OCI-LY1 (cell line): ENCODE measurements around the gene ZNF451.

ENCODE experiments used
- CTCF ChIP-seq: fragments of 200-600 bp; sonication (generic), shearing (Covaris generic); IDR thresholded peaks from 2 replicates; pipeline ENCODE4 v1.5.1; 2017; ENCODE audit warnings: mild to moderate bottlenecking, antibody characterized with exemption, low read length, moderate library complexity, mixed read lengths
- EZH2 ChIP-seq: fragments of 200-600 bp; sonication (generic), shearing (Covaris generic); IDR thresholded peaks from 2 replicates; pipeline ENCODE4 v1.8.0; 2017; ENCODE audit warnings: borderline replicate concordance, mixed run types, mild to moderate bottlenecking, antibody characterized with exemption, low read length, moderate library complexity, mixed read lengths

- TF ChIP-seq CTCF (no peak), EZH2 (no peak)
These were observed 4.5 kb upstream of the ZNF451 start for GRCh38 chr6:57085471-57085870.
